SK-N-SH (cell line): ENCODE measurements around the gene IGFL1. TPM values are rescaled to one million over a fixed set of nuclear protein-coding genes. Genes with fewer than 3 reads are reported as not detected.

Experiments
- CTCF ChIA-PET: fragments of 300-600, 350-600 bp; formaldehyde crosslinking; extraction: SDS; loops from one replicate; lab custom pipeline; 2021; lab: Yijun Ruan, JAX
- POLR2A ChIA-PET: fragments of 350-600 bp; sonication (Branson Sonifier 250); formaldehyde crosslinking; extraction: SDS; loops from one replicate; lab custom pipeline; 2020; ENCODE audit warnings: antibody characterized with exemption, inconsistent platforms; lab: Yijun Ruan, JAX
- DNase-seq: peaks from one replicate; pipeline ENCODE4 v3.0.0; 2012
- H2AFZ ChIP-seq: fragments of 200-600 bp; sonication (generic); 2 replicates; pipeline ENCODE4 v1.8.1; 2016; ENCODE audit warnings: antibody characterized with exemption, mild to moderate bottlenecking, low read depth
- H3F3A ChIP-seq: fragments of 200-600 bp; sonication (generic); replicated peaks from 2 replicates; pipeline ENCODE3; 2016; ENCODE audit warnings: antibody characterized with exemption, mild to moderate bottlenecking; ENCODE audit not compliant: insufficient read depth
- H3K27ac ChIP-seq, 2 experiments: fragments of 200-500 bp in 1 of 2; fragments of 200-600 bp in 1 of 2; sonication (Bioruptor generic) in 1 of 2; sonication (generic), shearing (Covaris generic) in 1 of 2; 2 replicates each; pipeline versions ENCODE4 v1.5.1 to v1.6.1; 2014 to 2016; ENCODE audit warnings: low read depth in 2 of 2, inconsistent platforms in 1 of 2, low read length in 1 of 2, mild to moderate bottlenecking in 1 of 2, mixed read lengths in 1 of 2
- H3K27me3 ChIP-seq: fragments of 200-600 bp; sonication (generic), shearing (Covaris generic); 2 replicates; pipeline ENCODE4 v1.6.1; 2016; ENCODE audit warnings: mixed run types; ENCODE audit not compliant: insufficient read depth
- H3K36me3 ChIP-seq, 2 experiments: fragments of 200-500 bp in 1 of 2; fragments of 200-600 bp in 1 of 2; sonication (Bioruptor generic) in 1 of 2; sonication (generic) in 1 of 2; replicated peaks in 1 of 2; 2 replicates each; pipeline versions ENCODE3 to v1.5.1; 2014 to 2016; ENCODE audit warnings: low read length in 1 of 2, mild to moderate bottlenecking in 1 of 2; ENCODE audit not compliant: insufficient read depth in 2 of 2, control insufficient read depth in 1 of 2
- H3K4me1 ChIP-seq, 2 experiments: fragments of 200-500 bp in 1 of 2; fragments of 200-600 bp in 1 of 2; sonication (Bioruptor generic) in 1 of 2; sonication (generic), shearing (Covaris generic) in 1 of 2; 2 replicates each; pipeline versions ENCODE4 v1.5.1 to v1.6.1; 2014 to 2016; ENCODE audit warnings: low read depth in 1 of 2, low read length in 1 of 2, mixed run types in 1 of 2; ENCODE audit not compliant: insufficient read depth in 2 of 2, control insufficient read depth in 1 of 2
- H3K4me2 ChIP-seq: fragments of 200-600 bp; sonication (generic), shearing (Covaris generic); 2 replicates; pipeline ENCODE4 v1.6.1; 2017; ENCODE audit warnings: mixed run types
- H3K4me3 ChIP-seq, 2 experiments: fragments of 200-500 bp in 1 of 2; fragments of 200-600 bp in 1 of 2; sonication (Bioruptor generic) in 1 of 2; sonication (generic), shearing (Covaris generic) in 1 of 2; 2 replicates each; pipeline versions ENCODE4 v1.5.1 to v1.8.1; 2014 to 2016; ENCODE audit warnings: low read depth in 2 of 2, inconsistent platforms in 1 of 2, low read length in 1 of 2, mild to moderate bottlenecking in 1 of 2, mixed read lengths in 1 of 2, moderate library complexity in 1 of 2
- H3K79me2 ChIP-seq: fragments of 200-600 bp; sonication (generic); 2 replicates; pipeline ENCODE4 v1.8.1; 2017; ENCODE audit warnings: mild to moderate bottlenecking; ENCODE audit not compliant: insufficient read depth
- H3K9ac ChIP-seq: fragments of 200-600 bp; sonication (generic); 2 replicates; pipeline ENCODE4 v1.6.1; 2017; ENCODE audit warnings: mixed run types
- H3K9me2 ChIP-seq: fragments of 200-600 bp; sonication (generic); 2 replicates; pipeline ENCODE4 v1.6.1; 2017; ENCODE audit warnings: mixed run types
- H3K9me3 ChIP-seq: fragments of 200-600 bp; sonication (generic); 2 replicates; pipeline ENCODE4 v1.6.1; 2017; ENCODE audit warnings: mixed run types, mild to moderate bottlenecking, moderate library complexity
- H4K20me1 ChIP-seq: fragments of 200-600 bp; sonication (generic); 2 replicates; pipeline ENCODE4 v1.6.1; 2017; ENCODE audit warnings: mild to moderate bottlenecking, mixed run types; ENCODE audit not compliant: insufficient read depth
- CTCF ChIP-seq: fragments of 200-600 bp; sonication (generic); IDR thresholded peaks from 2 replicates; pipeline ENCODE4 v1.6.1; 2017; ENCODE audit warnings: antibody characterized with exemption, mild to moderate bottlenecking, moderate library complexity
- EP300 ChIP-seq, 2 experiments: IDR thresholded peaks; 2 replicates each; pipeline versions ENCODE4 v1.4.0 to v1.6.1; 2012; ENCODE audit warnings: borderline replicate concordance in 1 of 2, low read depth in 1 of 2, low read length in 1 of 2
- EZH2phosphoT487 ChIP-seq: fragments of 200-600 bp; sonication (generic); IDR thresholded peaks from 2 replicates; pipeline ENCODE4 v1.6.1; 2017; ENCODE audit warnings: low read depth, mixed run types, mild to moderate bottlenecking, antibody characterized with exemption, moderate library complexity, borderline replicate concordance
- FOSL2 ChIP-seq: IDR thresholded peaks from 2 replicates; pipeline ENCODE4 v1.4.0; 2012; ENCODE audit warnings: low read depth, mild to moderate bottlenecking, moderate library complexity, borderline replicate concordance
- FOXM1 ChIP-seq: IDR thresholded peaks from 2 replicates; pipeline ENCODE4 v1.4.0; 2012; ENCODE audit warnings: low read depth, mild to moderate bottlenecking
- GABPA ChIP-seq: IDR thresholded peaks from 2 replicates; pipeline ENCODE4 v1.4.0; 2012; ENCODE audit warnings: low read depth, mild to moderate bottlenecking
- GATA2 ChIP-seq: sonication (generic); formaldehyde crosslinking; IDR thresholded peaks from 2 replicates; pipeline ENCODE4 v1.5.0; 2020; ENCODE audit warnings: mild to moderate bottlenecking, missing genetic modification reagents
- IRF3 ChIP-seq: fragments of 150-350 bp; IDR thresholded peaks from 2 replicates; pipeline ENCODE4 v1.6.1; 2016; ENCODE audit warnings: mild to moderate bottlenecking, low read depth, low read length
- JUND ChIP-seq: IDR thresholded peaks from 2 replicates; pipeline ENCODE4 v1.4.0; 2012
- MXI1 ChIP-seq: IDR thresholded peaks from 2 replicates; pipeline ENCODE4 v1.6.1; 2012; ENCODE audit warnings: mild to moderate bottlenecking, low read depth, low read length, improper control_type of control experiment
- NRF1 ChIP-seq: IDR thresholded peaks from 2 replicates; pipeline ENCODE4 v1.6.1; 2012; ENCODE audit warnings: low read depth, mild to moderate bottlenecking, low read length
- RXRA ChIP-seq: IDR thresholded peaks from 2 replicates; pipeline ENCODE4 v1.4.0; 2012; ENCODE audit warnings: low read depth, mild to moderate bottlenecking, borderline replicate concordance
- SIN3A ChIP-seq: IDR thresholded peaks from 2 replicates; pipeline ENCODE4 v1.6.1; 2012; ENCODE audit warnings: low read depth, mild to moderate bottlenecking, low read length, moderate library complexity, borderline replicate concordance
- SMC3 ChIP-seq: IDR thresholded peaks from 2 replicates; pipeline ENCODE4 v1.6.1; 2012; ENCODE audit warnings: low read depth, low read length, improper control_type of control experiment
- TCF12 ChIP-seq: IDR thresholded peaks from 2 replicates; pipeline ENCODE4 v1.4.0; 2012
- USF1 ChIP-seq: IDR thresholded peaks from 2 replicates; pipeline ENCODE4 v1.4.0; 2012; ENCODE audit warnings: low read depth, borderline replicate concordance
- USF2 ChIP-seq: fragments of 150-350 bp; IDR thresholded peaks from 2 replicates; pipeline ENCODE4 v1.6.1; 2017; ENCODE audit warnings: antibody characterized with exemption, low read length, low read depth, borderline replicate concordance
- YY1 ChIP-seq: IDR thresholded peaks from 2 replicates; pipeline ENCODE4 v1.4.0; 2012; ENCODE audit warnings: low read depth, mild to moderate bottlenecking
- WGBS: methylation state at CpG from one replicate; pipeline ENCODE4 v1.1.6; 2017; ENCODE audit warnings: low lambda C conversion rate; 5-methylcytosine and 5-hydroxymethylcytosine counted together
- polyA plus RNA-seq, 3 experiments: library from polyadenylated mRNA; depleted of rRNA; stranded (reverse); fragments of >200 nt; gene quantifications; 2 replicates each; pipeline ENCODE4 v1.2.3, GENCODE V29; 2012

Gene IGFL1
- polyA plus RNA-seq, 1 of the 3 experiments (the other 2 are of a cell fraction): not detected

- no peaks in the 10 kb centered on the region for H3K79me2 ChIP-seq
- H3K9ac ChIP-seq: no peak overlapping the region
- DNase-seq: no peak
- POLR2A ChIA-PET: no interaction called here
- H3F3A ChIP-seq: peaks cover 6% of the 10 kb centered on the region
- 17% methylated on average over 3 of the region's 4 CpGs for WGBS
- H3K9me2 ChIP-seq: no peaks in the 10 kb centered on the region
- CTCF ChIA-PET: no interaction called here
- peaks cover 19% of the 10 kb centered on the region; the same call in 1 of the 2 replicates for H3K27me3 ChIP-seq
- no peaks in the 10 kb centered on the region for H3K9me3 ChIP-seq
- H4K20me1 ChIP-seq: no peaks in the 10 kb centered on the region
- H3K36me3 ChIP-seq: no peaks in the 10 kb centered on the region
- TF ChIP-seq JUND (no peak), GATA2 (CRISPR knock-in tag) (no peak), CTCF (no peak), FOSL2 (no peak), NRF1 (no peak), EZH2phosphoT487 (no peak), USF2 (no peak), SIN3A (no peak), TCF12 (no peak), USF1 (no peak), SMC3 (no peak), RXRA (no peak), IRF3 (no peak), FOXM1 (no peak), MXI1 (no peak), GABPA (no peak), YY1 (no peak), EP300 (IDR thresholded peaks at IDR 0.05; ENCODE audit: borderline replicate concordance in 1 of 2, low read depth in 1 of 2, low read length in 1 of 2) (no peak)
- H3K4me1 ChIP-seq: peaks cover 0 to 4% of the 10 kb centered on the region in 2 experiments; a peak in 1 of 4 replicates
- H3K4me2 ChIP-seq: no peak overlapping the region
- no peak overlapping the region for H3K27ac ChIP-seq
- no peak overlapping the region for H2AFZ ChIP-seq
- H3K4me3 ChIP-seq: no peak overlapping the region
Observed at GRCh38 chr19:46216612-46217011, 12.9 kb upstream of the IGFL1 start.
